HEK293 (cell line): ENCODE results near the gene SLC45A2.

Experiments
- CTCF ChIA-PET: fragments of 350-600 bp; formaldehyde crosslinking; extraction: SDS; loops from one replicate; lab custom pipeline; 2021; ENCODE audit warnings: antibody characterized with exemption; lab: Yijun Ruan, JAX
- POLR2A ChIA-PET: fragments of 300-600 bp; formaldehyde crosslinking; extraction: SDS; loops from one replicate; lab custom pipeline; 2020; ENCODE audit warnings: antibody characterized with exemption, inconsistent platforms; lab: Yijun Ruan, JAX
- H3K27ac ChIP-seq: fragments of 200-500 bp; sonication (Bioruptor generic); 2 replicates; pipeline ENCODE4 v1.5.1; 2014; ENCODE audit warnings: low read depth, low read length, control low read depth, inconsistent platforms; ENCODE audit errors: extremely low read depth
- H3K36me3 ChIP-seq, 2 experiments: fragments of 200-500 bp in 1 of 2; sonication (Bioruptor generic) in 1 of 2; 1 replicate in 1 of 2; 2 replicates in 1 of 2; pipeline ENCODE4 v1.5.1; 2014 to 2017; ENCODE audit warnings: inconsistent platforms in 2 of 2, low read length in 2 of 2; ENCODE audit not compliant: control insufficient read depth in 2 of 2, insufficient read depth in 1 of 2
- H3K4me1 ChIP-seq: fragments of 200-500 bp; sonication (Bioruptor generic); 2 replicates; pipeline ENCODE4 v1.5.1; 2014; ENCODE audit warnings: mild to moderate bottlenecking, low read length, inconsistent platforms; ENCODE audit not compliant: control insufficient read depth, insufficient read depth
- H3K4me3 ChIP-seq: 2 replicates; pipeline ENCODE4 v1.5.1; 2011; ENCODE audit warnings: low read depth, mild to moderate bottlenecking, control low read depth, low read length, moderate library complexity
- H3K9me3 ChIP-seq: fragments of 200-500 bp; sonication (Bioruptor generic); 2 replicates; pipeline ENCODE4 v1.5.1; 2014; ENCODE audit warnings: low read depth, low read length, inconsistent platforms; ENCODE audit not compliant: control insufficient read depth, insufficient read depth
- GFI1B ChIP-seq: fragments of 450-650 bp; formaldehyde crosslinking; IDR thresholded peaks from 2 replicates; pipeline ENCODE4 v1.5.1; 2016; ENCODE audit warnings: missing biosample characterization, missing genetic modification characterization
- GLI2 ChIP-seq: fragments of 450-650 bp; formaldehyde crosslinking; IDR thresholded peaks from 2 replicates; pipeline ENCODE4; 2017; ENCODE audit warnings: missing biosample characterization, missing genetic modification characterization, low read depth, borderline replicate concordance
- GLIS1 ChIP-seq: fragments of 450-650 bp; formaldehyde crosslinking; IDR thresholded peaks from 2 replicates; pipeline ENCODE4 v1.5.1; 2016; ENCODE audit warnings: missing biosample characterization, missing genetic modification characterization
- HIC1 ChIP-seq: fragments of 450-650 bp; formaldehyde crosslinking; IDR thresholded peaks from 2 replicates; pipeline ENCODE4 v1.5.1; 2016; ENCODE audit warnings: missing biosample characterization, missing genetic modification characterization
- KLF1 ChIP-seq: fragments of 450-650 bp; formaldehyde crosslinking; IDR thresholded peaks from 2 replicates; pipeline ENCODE4 v1.5.1; 2016; ENCODE audit warnings: missing biosample characterization, missing genetic modification characterization
- KLF8 ChIP-seq: fragments of 450-650 bp; formaldehyde crosslinking; IDR thresholded peaks from 2 replicates; pipeline ENCODE4 v1.5.1; 2016; ENCODE audit warnings: missing biosample characterization, missing genetic modification characterization
- MEIS1 ChIP-seq: sonication (generic); formaldehyde crosslinking; IDR thresholded peaks from 2 replicates; pipeline ENCODE4 v1.8.1; 2022; ENCODE audit warnings: missing genetic modification reagents, mild to moderate bottlenecking, borderline replicate concordance
- ZBTB17 ChIP-seq: fragments of 450-650 bp; formaldehyde crosslinking; IDR thresholded peaks from 2 replicates; pipeline ENCODE4 v1.5.1; 2016; ENCODE audit warnings: missing biosample characterization, missing genetic modification characterization
- ZBTB21 ChIP-seq: fragments of 450-650 bp; formaldehyde crosslinking; IDR thresholded peaks from 2 replicates; pipeline ENCODE4 v1.5.1; 2017; ENCODE audit warnings: missing biosample characterization, missing genetic modification characterization
- ZFP69B ChIP-seq: fragments of 450-650 bp; formaldehyde crosslinking; IDR thresholded peaks from 2 replicates; pipeline ENCODE4 v1.5.1; 2016; ENCODE audit warnings: missing biosample characterization, missing genetic modification characterization
- ZNF138 ChIP-seq: fragments of 450-650 bp; formaldehyde crosslinking; IDR thresholded peaks from 2 replicates; pipeline ENCODE4 v1.5.1; 2016; ENCODE audit warnings: missing biosample characterization, missing genetic modification characterization, borderline replicate concordance
- ZNF184 ChIP-seq: fragments of 450-650 bp; IDR thresholded peaks from 2 replicates; pipeline ENCODE4 v1.5.1; 2018; ENCODE audit warnings: missing biosample characterization, mild to moderate bottlenecking, missing genetic modification characterization
- ZNF2 ChIP-seq: fragments of 450-650 bp; formaldehyde crosslinking; IDR thresholded peaks from 2 replicates; pipeline ENCODE4 v1.5.1; 2016; ENCODE audit warnings: missing biosample characterization, missing genetic modification characterization
- ZNF248 ChIP-seq: fragments of 450-650 bp; formaldehyde crosslinking; IDR thresholded peaks from 2 replicates; pipeline ENCODE4 v1.5.1; 2017; ENCODE audit warnings: missing biosample characterization, missing genetic modification characterization
- ZNF266 ChIP-seq: fragments of 450-650 bp; formaldehyde crosslinking; IDR thresholded peaks from 2 replicates; pipeline ENCODE4 v1.5.1; 2016; ENCODE audit warnings: missing biosample characterization, missing genetic modification characterization, low read depth
- ZNF292 ChIP-seq: fragments of 450-650 bp; formaldehyde crosslinking; IDR thresholded peaks from 2 replicates; pipeline ENCODE4 v1.5.1; 2016; ENCODE audit warnings: low read depth, missing biosample characterization, missing genetic modification characterization, borderline replicate concordance
- ZNF394 ChIP-seq: fragments of 450-650 bp; formaldehyde crosslinking; IDR thresholded peaks from 2 replicates; pipeline ENCODE4 v1.5.1; 2016; ENCODE audit warnings: missing biosample characterization, missing genetic modification characterization, mild to moderate bottlenecking, moderate library complexity, borderline replicate concordance
- ZNF398 ChIP-seq: fragments of 450-650 bp; formaldehyde crosslinking; IDR thresholded peaks from 2 replicates; pipeline ENCODE4 v1.5.1; 2017; ENCODE audit warnings: missing biosample characterization, missing genetic modification characterization
- ZNF488 ChIP-seq: fragments of 450-650 bp; formaldehyde crosslinking; IDR thresholded peaks from 2 replicates; pipeline ENCODE4 v1.5.1; 2016; ENCODE audit warnings: missing biosample characterization, missing genetic modification characterization
- ZNF555 ChIP-seq: fragments of 450-650 bp; formaldehyde crosslinking; conservative IDR thresholded peaks from 2 replicates; pipeline ENCODE4 v1.5.1; 2017; ENCODE audit warnings: missing biosample characterization, mild to moderate bottlenecking, missing genetic modification characterization, inconsistent platforms
- ZNF626 ChIP-seq: fragments of 450-650 bp; sonication (Bioruptor Pico); formaldehyde crosslinking; IDR thresholded peaks from 2 replicates; pipeline ENCODE4 v1.5.1; 2018; ENCODE audit warnings: missing biosample characterization, missing genetic modification characterization, inconsistent platforms
- ZNF654 ChIP-seq: fragments of 450-650 bp; formaldehyde crosslinking; IDR thresholded peaks from 2 replicates; pipeline ENCODE4 v1.5.1; 2016; ENCODE audit warnings: low read depth, missing biosample characterization, missing genetic modification characterization
- ZNF658 ChIP-seq: fragments of 450-650 bp; formaldehyde crosslinking; IDR thresholded peaks from 2 replicates; pipeline ENCODE4; 2016; ENCODE audit warnings: missing biosample characterization, missing genetic modification characterization
- ZNF660 ChIP-seq: fragments of 450-650 bp; IDR thresholded peaks from 2 replicates; pipeline ENCODE4 v1.5.1; 2018; ENCODE audit warnings: missing biosample characterization, mild to moderate bottlenecking, missing genetic modification characterization
- ZNF768 ChIP-seq: fragments of 450-650 bp; formaldehyde crosslinking; IDR thresholded peaks from 2 replicates; pipeline ENCODE4 v1.5.1; 2018; ENCODE audit warnings: missing biosample characterization, mild to moderate bottlenecking, missing genetic modification characterization
- ZSCAN23 ChIP-seq: fragments of 450-650 bp; formaldehyde crosslinking; IDR thresholded peaks from 2 replicates; pipeline ENCODE4 v1.5.1; 2016; ENCODE audit warnings: missing biosample characterization, missing genetic modification characterization

SLC45A2 gene

GRCh38 chr5:33969572-33970452 lies 14.7 kb downstream of the SLC45A2 start:
- no peak overlapping the region for H3K4me3 ChIP-seq
- ChIA-PET CTCF (interaction anchor here (0.6 to 3.1 kb wide), 28 partner anchors 9 to 1220 kb away, joined by 3 to 28 read pairs (median 4); partner anchors contain the start of genes RXFP3, SLC45A2 and TARS1), POLR2A (no interaction called here)
- H3K9me3 ChIP-seq, result no peaks in the 10 kb centered on the region
- H3K27ac ChIP-seq, result no peak overlapping the region
- TF ChIP-seq ZNF654 (tag by site-specific recombination) (peak; percentile 42), ZNF394 (tag by site-specific recombination) (no peak)
- H3K4me1 ChIP-seq, result no peaks in the 10 kb centered on the region
- no peaks in the 10 kb centered on the region for H3K36me3 ChIP-seq

- ChIA-PET POLR2A (no interaction called here), CTCF (interaction anchor here (0.6 to 2.2 kb wide), 6 partner anchors 18 to 374 kb away, joined by 3 to 10 read pairs (median 3); partner anchors contain the start of gene RXFP3)
- no peak overlapping the region for H3K4me3 ChIP-seq
- no peaks in the 10 kb centered on the region for H3K36me3 ChIP-seq
- H3K9me3 ChIP-seq, result no peaks in the 10 kb centered on the region
- no peak overlapping the region for H3K27ac ChIP-seq
- H3K4me1 ChIP-seq, result no peaks in the 10 kb centered on the region
- TF ChIP-seq GLI2 (tag by site-specific recombination), result no peak
- TF ChIP-seq ZFP69B (tag by site-specific recombination), result no peak
- TF ChIP-seq KLF1, result no peak
- TF ChIP-seq ZNF2 (tag by site-specific recombination), result no peak
- TF ChIP-seq ZNF555 (tag by site-specific recombination), result no peak
- TF ChIP-seq ZNF658 (tag by site-specific recombination), result no peak
- no peak for TF ChIP-seq ZNF248 (tag by site-specific recombination)
- no peak for TF ChIP-seq ZNF488 (tag by site-specific recombination)
Measured at GRCh38 chr5:33968211-33969005, 16.1 kb downstream of the SLC45A2 start.

- no peak for TF ChIP-seq ZNF292
- no peak for TF ChIP-seq ZSCAN23 (tag by site-specific recombination)
- TF ChIP-seq MEIS1 (CRISPR knock-in tag), result no peak
- no peak for TF ChIP-seq ZBTB21
- no peak for TF ChIP-seq GFI1B (tag by site-specific recombination)
- TF ChIP-seq ZNF138 (tag by site-specific recombination), result no peak
- no peak for TF ChIP-seq ZNF768 (tag by site-specific recombination)
- TF ChIP-seq GLIS1, result no peak
- TF ChIP-seq ZNF398, result no peak
- no peak for TF ChIP-seq ZNF184 (tag by site-specific recombination)
- no peak for TF ChIP-seq ZNF266 (tag by site-specific recombination)
- TF ChIP-seq ZNF660, result no peak
- TF ChIP-seq KLF8 (tag by site-specific recombination), result no peak
- no peak for TF ChIP-seq HIC1 (tag by site-specific recombination)
- no peak for TF ChIP-seq ZBTB17 (tag by site-specific recombination)
- no peak for TF ChIP-seq ZNF626 (tag by site-specific recombination)
- CTCF ChIA-PET, result interaction anchor here (0.9 to 1.0 kb wide), 3 partner anchors 24 to 531 kb away, joined by 3 to 7 read pairs (median 3); no protein-coding TSS in a partner anchor
Measured at GRCh38 chr5:33966805-33967204, 17.7 kb downstream of the SLC45A2 start.

More at GRCh38 chr5:33966805-33967204, 17.7 kb downstream of the SLC45A2 start:
- no peaks in the 10 kb centered on the region for H3K9me3 ChIP-seq
- no peak overlapping the region for H3K27ac ChIP-seq
- no peaks in the 10 kb centered on the region for H3K36me3 ChIP-seq
- H3K4me3 ChIP-seq, result no peak overlapping the region
- POLR2A ChIA-PET, result no interaction called here
- H3K4me1 ChIP-seq, result no peaks in the 10 kb centered on the region
